ENCODE measurements around the gene ZNF423.

ZNF423 gene

GRCh38 chr16:49545243-49545642, 310.7 kb downstream of the ZNF423 start:
- DNase-seq, result no peak

DNA sequence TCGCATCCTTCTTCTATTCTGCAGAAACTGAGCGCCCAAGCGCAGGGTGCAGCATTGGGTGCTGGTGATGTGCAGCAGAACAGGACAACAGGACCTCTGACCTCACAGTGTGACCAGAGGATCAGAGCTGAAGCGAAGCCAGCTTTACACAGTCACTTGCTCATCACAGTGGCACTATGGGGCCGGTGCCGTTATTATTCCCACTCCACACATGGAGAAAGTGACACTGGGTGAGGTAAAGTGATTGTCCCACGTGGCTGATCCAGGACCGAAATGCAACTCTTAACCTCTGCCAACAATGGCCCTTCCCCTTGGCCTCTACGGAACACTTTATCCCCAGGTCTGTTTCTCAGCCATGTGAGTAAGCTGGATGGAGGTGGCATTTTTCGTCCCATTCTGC, 311.1 kb downstream of the ZNF423 start:
- DNase-seq, result no peak

DNA sequence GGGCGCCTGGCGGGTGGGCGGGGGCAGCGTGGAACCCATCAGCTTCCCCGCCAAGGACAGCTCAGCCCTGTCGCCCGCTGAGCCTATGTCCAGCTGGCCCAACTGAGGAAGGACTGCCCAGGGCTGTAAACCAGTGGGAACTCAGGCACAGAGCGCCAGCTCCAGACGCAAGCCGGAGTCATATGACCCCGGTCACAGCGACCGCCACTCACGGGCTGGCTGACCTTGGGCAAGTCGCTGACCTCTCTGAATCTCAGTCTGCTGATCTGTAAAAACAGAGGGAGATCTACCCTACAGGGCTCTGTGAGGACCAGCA, 312.3 kb downstream of the ZNF423 start:
- no peak for DNase-seq

DNA sequence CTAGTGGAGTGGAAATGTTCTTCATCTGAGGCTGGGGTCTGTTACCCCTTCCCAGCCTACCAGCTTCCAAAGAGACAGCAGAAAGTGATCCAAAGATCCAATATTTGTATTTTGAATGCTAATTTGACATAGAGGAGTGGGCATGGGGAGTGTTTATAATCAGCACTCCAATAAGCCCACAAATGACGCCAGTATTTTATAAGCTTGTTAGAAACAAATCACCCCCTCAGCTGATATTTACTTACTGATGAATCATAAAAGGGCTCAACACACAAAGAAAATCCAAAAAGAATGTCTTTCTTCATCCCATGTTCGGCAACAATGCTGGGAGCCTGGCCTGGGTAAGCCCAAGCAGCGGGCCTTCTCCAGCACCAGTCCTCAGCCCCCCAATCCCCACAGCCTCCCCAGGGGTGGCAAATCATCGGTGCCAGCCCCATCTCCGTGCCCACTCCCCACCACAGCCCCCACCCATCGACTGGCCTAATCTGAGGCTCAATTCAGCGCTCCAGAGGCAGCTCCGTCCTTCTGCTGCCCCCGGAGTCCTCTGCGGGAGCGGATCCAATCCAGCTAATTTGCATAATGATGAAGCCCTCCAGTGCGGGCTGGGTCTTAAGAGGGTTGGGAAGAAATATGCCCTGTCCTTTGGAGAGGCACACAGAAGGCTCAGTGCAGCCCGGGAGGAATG, 312.8 kb downstream of the ZNF423 start:
- no peak for DNase-seq

- DNase-seq, result no peak
Measured at GRCh38 chr16:49542391-49542891, 313.5 kb downstream of the ZNF423 start.

- DNase-seq, result no peak
Measured at GRCh38 chr16:49540836-49541235, 315.1 kb downstream of the ZNF423 start.

DNA sequence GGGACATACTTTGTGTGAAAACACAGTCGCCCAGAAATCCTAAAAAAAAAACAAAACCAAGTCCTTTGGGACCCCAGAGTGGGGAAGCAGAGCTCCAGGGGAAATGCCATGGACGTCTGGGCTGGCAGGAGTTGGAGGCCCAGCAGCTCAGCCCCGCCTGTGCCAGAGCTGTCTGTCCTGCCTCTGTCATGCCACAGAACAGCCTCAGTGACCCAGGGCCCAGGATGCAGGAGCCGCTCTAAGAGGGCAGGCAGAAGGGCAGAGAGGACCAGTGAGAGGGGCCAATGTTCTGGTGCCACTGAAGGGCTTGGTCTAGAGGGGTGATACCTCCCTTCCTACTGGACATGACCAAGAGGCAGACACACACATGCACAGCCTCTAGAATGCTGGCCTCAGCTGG, 316.2 kb downstream of the ZNF423 start:
- DNase-seq, result no peak

DNA sequence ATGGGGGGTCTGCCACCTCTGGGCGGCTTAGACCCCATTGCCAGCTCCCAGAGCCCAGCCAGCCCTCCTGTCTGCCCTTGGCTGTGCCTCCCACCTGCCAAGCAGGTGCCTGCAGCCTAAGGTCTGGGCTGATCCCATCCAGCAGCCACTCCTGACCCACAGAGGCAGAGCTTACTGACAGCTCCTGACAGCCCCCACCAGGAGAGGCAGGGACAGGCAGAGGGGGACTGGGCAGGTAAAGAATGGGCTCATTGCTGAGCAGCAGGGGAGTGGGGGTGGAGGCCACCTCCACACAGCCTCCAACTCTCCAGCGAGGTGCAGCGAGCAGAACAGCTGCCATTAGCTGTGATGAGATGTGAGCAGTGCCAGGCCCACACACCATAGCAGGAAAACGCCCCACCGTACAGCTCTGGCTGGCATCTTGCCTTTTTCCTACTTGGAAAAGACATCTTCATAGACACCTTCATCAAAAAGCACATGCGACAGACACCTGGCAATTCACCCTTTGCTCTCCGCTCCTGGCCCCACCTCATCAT, 317.9 kb downstream of the ZNF423 start:
- DNase-seq, result no peak

GRCh38 chr16:49534901-49535610, 320.9 kb downstream of the ZNF423 start:
- DNase-seq, result no peak

- DNase-seq, result no peak
Measured at GRCh38 chr16:49533422-49533821, 322.5 kb downstream of the ZNF423 start.

GRCh38 chr16:49532873-49533272, 323.0 kb downstream of the ZNF423 start:
- no peak for DNase-seq

GRCh38 chr16:49531931-49532840, 323.7 kb downstream of the ZNF423 start:
- no peak for DNase-seq

GRCh38 chr16:49531425-49531824, 324.5 kb downstream of the ZNF423 start:
- DNase-seq, result no peak

GRCh38 chr16:49530427-49530970, 325.4 kb downstream of the ZNF423 start:
- DNase-seq, result no peak

GRCh38 chr16:49529411-49530045, 326.4 kb downstream of the ZNF423 start:
- DNase-seq, result no peak

GRCh38 chr16:49528866-49529288, 327.0 kb downstream of the ZNF423 start:
- DNase-seq, result no peak

DNA sequence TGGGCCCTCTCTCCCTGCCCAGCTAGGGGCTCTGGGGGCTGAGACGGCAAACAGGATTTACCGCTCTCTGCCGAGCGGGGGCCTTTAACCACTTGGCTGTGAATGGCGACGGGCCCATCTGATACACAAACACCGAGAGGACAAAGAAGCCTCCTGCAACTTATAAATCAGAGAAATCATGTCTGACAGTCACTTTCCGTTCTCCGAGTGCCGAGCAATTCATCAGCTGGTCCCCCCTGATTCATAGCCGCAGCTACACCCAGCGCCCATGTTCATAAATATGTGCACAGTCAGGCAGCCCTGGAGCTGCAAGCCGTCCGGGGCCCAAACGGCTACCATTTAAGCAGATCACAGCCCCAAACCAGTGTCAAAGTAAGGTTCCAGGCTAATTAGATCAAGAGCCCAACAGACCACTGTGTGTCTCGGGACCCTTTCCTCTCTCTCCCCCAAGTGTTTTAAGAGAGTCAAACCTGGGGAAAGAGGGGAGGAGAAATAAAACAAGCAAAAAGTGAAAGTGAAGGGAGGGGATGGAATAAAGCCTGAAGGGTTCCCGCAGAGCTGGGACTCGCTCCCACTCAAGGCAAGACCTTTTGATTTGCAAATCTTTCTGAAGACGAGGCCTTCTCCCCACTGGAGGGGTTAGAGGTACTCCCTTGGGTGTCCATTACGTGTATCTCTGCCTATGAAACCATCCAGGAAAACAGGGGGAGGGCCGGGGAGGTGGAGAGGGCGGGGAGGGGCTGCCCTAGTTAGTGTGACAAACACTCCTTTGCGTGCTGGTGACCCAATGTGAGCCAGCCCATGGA, 327.6 kb downstream of the ZNF423 start:
- peak; percentile 25 for DNase-seq

GRCh38 chr16:49527611-49528010, 328.3 kb downstream of the ZNF423 start:
- DNase-seq, result no peak

DNA sequence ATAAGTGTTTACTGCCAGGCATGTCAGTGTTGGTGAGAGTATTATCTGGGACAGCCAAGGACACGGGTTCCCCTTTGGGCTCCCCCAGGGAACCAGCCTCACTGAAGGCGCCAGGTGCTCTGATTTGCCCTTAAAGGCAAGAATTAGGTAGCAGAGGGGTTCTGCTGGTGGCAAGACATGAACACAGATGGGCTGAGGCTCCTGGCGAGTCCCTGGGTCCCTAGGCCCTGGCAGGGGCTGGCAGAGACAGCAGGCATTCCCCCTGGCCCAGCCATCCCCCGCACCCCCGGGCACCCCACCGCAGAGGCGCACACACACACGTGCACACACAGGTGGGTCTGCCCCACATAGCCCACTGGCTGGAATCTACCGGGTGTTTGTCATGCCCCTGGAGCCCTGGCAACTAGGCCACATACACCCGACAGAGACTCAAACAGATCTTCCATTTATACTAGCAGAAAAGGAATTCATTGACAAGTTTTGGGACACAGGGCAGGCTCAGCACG, 329.0 kb downstream of the ZNF423 start:
- no peak for DNase-seq

DNA sequence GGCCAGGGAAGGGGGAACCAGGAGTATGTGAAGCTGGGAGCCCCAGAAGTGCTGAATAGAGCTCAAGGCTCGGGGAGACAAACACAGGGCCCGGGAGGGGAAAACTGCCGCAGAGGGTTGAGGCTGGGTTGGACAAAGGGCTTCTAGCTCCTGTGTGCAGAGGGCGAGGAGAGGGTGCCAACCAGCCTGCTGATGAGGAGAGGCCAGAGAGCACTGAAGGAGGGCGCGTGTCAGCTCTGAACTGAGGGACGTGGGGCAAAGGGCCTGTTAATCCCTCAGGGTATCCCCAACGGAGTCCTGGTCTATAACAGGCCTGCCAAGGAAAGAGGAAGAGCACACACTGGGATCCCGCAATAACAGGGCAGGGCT, 331.0 kb downstream of the ZNF423 start:
- DNase-seq, result no peak

DNA sequence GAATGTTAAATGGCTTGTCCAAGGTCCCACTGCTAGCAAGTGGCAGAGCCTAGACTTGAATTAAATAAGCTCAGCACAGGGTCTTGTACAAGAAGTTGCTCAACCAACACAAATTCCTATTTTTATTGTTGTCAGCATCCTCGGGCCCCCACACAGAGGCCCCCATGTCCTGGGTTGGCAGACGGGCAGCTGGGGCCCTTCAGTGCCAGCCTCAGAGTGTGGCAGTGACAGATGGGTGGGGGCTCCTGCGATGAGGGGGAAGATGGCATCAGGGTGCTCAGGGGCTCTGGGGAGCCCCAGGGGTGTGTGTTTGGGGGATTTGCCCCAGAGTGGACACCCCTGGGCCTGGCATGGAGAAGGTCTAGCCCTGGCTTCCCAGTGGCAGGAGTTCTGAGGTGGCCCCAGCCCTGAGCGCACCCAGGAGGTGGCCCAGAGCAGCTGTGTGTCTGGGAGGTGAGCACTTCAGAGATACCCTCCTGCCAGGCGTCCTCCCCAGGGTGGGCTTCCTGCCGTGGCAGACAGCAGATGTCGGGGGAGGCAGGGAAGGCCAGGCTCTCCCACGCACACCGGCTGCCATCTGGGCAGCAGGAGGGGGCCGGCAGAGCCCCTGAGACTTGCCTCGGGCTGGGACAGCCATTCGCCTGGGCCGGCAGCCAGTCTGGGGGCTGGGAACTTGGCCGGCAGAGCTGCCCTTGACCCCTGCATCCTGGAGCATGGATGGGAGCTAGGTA, 331.5 kb downstream of the ZNF423 start:
- no peak for DNase-seq
